GM19240 (cell line): ENCODE data around the gene CPXM2.

Source experiments
- DNase-seq: peaks from one replicate; pipeline ENCODE4 v3.0.0; 2011; ENCODE audit warnings: low spot score; ENCODE audit not compliant: insufficient read length

CPXM2 gene

DNA sequence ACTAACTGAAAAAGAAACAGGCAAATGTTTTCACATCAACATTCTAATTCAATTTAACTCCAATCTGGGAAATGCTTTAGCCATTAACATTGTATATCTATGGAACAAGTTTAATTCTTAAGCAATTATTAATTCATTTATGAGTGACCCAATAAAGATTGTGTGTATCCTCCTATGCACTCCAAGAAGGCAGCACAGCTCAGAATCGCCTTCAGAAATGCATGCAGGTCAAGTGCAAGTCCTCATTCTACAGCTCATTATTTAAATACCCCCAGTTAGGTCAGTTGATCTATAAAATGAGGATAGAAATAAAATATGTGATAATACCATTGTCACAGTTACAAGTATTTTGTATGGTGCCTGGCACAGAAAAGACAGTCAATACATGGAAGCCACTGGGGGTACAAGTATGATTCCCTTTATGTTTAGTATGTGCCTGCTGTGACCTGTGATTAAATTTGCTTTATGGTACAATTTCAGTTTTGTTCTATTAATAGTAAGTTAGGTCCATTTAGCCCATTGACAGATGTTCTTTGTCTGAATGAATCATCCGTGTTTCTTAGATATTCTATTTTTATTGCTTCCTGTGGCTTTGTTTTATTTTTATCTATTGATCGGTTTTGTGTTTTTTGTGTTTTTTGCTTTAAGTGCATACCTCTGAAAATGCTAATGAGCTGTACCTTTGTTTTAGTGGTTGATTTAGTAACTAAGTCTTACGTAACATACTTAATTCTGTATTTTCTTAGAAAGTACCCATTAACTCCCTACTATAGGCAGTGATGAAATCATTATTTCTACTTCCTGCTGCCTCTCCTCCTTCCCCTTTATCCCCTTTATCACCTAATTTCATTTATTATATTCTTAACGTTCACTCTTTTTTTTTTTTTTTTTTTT is 42.8 kb downstream of the CPXM2 start:
- DNase-seq = no peak

GRCh38 chr10:123847686-123848432 is 43.7 kb downstream of the CPXM2 start:
- no peak for DNase-seq

GRCh38 chr10:123843835-123844234 is 47.8 kb downstream of the CPXM2 start:
- no peak for DNase-seq

DNA sequence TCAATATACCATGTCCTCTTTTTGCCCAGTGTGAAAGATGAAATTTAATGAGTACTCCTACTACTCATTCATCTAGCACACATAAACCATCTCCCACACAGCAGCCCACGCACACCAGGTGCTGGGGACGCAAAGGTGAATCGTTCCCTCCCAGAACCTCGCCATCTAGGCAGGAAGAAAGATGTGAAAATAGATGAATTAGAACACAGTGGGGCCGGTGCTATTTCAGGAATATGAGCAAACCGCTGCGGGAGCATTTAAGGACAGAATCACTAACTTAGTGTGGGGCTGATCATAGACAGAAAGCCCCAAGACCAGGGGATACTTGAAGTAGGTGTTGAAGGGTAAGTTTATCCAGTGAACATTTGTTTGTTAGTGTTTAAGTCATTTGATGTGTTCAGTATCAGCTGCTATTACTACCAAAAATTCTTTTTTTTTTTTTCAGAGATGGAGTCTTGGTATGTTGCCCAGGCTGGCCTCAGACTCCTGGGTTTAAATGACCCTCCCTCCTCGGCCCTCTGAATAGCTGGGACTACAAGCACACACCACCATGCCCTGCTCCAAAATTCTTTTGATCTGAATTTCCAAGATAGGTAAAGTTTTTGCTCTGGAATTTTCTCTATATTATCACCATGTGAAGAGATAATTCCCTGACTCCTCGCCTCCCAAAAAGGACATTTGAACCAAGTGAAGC is 48.8 kb downstream of the CPXM2 start:
- no peak for DNase-seq

GRCh38 chr10:123841560-123841959 is 50.0 kb downstream of the CPXM2 start:
- no peak for DNase-seq

- DNase-seq = no peak
Observed at GRCh38 chr10:123841115-123841514, 50.5 kb downstream of the CPXM2 start.

DNA sequence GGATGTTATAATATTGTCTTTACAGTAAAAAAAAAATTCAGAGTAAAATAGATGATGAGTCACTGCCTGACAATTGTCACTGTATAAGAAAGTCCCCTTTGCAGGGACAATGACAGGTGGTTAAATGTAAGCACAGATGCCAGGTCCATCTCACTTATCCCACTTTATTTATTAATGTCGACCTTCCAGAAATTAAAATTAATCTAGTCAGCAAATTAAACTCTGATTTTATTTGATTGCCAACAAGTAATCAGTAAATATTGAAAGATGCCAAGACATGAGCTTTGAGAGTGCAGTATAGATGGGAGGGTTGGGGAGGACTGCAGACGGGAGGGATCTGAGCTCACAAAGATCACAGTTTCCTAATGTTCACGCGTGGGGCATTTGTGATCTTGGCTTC is 50.9 kb downstream of the CPXM2 start:
- no peak for DNase-seq

GRCh38 chr10:123838596-123839310 is 52.9 kb downstream of the CPXM2 start:
- DNase-seq = no peak

DNA sequence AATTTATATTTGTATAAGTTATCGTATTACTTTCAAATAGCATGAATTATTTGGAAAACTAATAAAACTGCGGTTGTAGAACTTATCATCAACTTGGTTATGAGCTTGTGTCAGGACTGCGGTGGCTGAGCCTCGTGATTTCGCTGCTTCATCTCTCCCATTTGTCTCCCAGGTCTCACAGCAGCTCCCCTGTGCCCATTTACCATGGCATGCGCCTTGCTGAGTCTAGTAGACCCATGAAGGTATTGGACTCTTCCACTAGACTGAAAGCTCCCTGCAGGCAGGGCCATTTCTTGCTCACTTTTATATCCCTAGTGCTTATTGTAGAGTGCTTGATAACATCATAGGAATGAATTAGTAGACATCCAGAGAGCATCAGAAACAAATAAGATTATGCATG is 53.9 kb downstream of the CPXM2 start:
- no peak for DNase-seq

DNA sequence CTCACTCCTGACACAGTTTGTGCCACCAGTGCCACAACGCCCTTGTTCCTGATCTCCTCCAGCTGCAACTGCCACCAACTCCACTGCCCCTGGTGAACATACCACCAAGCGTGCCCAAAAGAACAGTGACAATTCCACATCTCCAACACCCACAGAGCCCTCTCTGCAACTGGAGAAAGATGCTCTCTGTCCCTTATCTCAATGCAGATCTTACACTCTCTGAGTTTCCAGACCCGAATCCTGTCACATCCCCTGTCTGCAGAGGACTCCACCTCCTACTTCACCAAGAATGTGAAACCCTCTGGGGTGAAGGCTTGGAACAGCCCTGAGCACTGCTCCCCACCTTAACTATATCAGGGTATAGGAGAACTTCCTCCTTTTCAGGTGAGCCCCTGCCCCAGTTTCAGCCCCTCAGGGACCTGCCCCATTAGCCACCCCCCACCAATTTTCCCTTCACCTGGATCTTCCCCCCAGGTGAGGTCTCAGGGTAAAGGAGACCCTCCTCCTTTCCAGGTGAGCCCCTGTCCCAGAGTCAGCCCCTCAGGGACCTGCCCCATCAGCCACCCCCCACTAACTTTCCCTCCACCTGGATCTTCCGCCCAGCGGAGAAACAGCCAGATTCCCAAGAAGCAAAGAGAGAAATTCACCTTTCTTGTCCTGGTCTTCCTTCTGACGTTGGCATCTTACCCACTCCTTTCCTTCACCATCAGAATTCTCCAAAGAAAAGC is 55.0 kb downstream of the CPXM2 start:
- DNase-seq = no peak

DNA sequence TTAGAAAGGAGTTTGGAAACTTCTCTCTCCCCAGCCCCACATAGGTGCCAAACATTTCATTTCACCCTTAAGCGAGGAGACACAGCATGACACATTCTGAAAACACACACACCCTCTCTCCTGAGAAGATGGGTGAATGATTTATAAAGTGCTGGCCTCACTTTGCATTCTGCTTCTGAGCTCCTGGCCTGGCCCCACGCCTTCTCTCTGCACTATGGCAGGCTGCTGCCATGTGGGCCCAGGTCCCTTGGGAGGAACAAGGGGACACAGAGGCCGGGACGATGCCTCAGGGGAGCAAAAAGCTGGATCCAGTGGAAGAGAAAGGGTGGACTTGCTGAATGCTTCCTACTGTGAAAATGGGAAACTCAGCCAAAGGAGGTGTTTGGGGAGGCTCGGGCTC is 56.0 kb downstream of the CPXM2 start:
- no peak for DNase-seq

DNA sequence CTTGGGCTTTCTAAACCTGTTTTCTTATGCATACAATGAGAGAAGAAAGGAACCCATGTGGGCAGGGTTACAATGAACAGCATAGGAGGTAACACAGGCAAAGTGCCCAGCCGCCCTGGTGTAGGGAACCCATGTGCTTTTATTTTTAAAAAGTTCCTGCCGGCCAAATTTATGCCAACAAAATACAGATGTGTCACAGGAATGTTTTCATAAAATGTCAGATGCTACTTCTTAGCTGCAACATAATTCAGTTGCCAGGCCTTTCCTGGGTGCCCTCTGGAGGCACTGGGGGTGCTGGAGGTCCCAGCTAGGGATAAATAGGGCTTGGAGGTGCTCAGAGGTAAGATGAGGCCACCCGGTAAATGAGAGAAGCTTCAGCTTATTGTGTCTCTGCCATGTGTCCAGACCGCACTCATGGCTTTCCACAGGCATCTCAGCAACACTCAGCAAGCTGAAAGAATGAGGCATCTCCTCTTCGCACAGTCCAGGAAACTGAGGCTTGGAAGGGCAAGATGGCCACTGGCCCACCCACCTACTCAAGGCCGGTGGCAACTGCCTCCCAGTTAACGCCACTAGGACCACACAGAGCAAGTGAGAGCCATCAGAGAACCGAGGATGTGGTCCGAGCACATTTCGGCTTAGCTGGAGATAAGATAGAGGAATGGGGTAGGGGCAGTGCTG is 58.3 kb downstream of the CPXM2 start:
- DNase-seq = no peak

DNA sequence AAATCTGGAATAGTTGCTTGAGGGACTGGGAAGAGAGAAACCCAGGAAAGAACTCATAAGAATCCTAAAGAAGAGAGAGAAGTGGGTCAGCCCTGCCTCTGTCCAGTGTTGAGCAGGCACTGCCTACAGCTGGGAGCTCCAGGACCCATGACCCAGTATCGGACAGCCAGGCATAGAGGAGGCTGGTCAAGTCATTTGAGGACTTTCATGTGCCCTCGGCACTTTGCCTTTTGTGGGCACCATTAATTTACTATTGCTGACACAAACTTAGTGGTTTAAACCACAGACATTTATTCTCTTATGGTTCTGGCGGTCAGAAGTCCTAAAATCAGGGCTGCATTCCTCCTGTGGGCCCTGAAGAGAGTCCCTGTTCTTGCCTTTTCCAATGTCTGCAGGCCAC is 60.3 kb downstream of the CPXM2 start:
- DNase-seq = no peak

- no peak for DNase-seq
Observed at GRCh38 chr10:123821136-123821535, 70.5 kb downstream of the CPXM2 start.

- DNase-seq = no peak
Observed at GRCh38 chr10:123809632-123810031, 82.0 kb downstream of the CPXM2 start.

- DNase-seq = no peak
Observed at GRCh38 chr10:123808906-123809305, 82.7 kb downstream of the CPXM2 start.

DNA sequence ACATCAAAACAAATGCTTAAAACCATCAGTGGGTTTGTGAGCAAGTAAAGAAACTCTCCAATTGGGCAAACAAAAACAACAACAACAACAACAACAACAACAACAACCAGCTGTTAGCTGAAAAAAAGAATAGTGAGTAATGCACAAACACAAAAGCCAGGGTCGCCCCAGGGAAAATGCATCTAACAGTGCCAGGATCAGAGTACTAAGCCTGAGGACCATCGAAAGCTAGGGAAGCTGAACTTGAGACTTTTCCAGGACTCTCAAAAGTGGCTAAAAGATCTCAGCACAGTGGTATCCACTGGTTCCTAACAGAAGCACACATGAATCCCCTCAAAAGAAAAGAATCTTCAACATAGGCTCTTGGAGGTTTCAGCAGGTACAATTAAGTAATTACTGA is 83.3 kb downstream of the CPXM2 start:
- DNase-seq = no peak

DNA sequence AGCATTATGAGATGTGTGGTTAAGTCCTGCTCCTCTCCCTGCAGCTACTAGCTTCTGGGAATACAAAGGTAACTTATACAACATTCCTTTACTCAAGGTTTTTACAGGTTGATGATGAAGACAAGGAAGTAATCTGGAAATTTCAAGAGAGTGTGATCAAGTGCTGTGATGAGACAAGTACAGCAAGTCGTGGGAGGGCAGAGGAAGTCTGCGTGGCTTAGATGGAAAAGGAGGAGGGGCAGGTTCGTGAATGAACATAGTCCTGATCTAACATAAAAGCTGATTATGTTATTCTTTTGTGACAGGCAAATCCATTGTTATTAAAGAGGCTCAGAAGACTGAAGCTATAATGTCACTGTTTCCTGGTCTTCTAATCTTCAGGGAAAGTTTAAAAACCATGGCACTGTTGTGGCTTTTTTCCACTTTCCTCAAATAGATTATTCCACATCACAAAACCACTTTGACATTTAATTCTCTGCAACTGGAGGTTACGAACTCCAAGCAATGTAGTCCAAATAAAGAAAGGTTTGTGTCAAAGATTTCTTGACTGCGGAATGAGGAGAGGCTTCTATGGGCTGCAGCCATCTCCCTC is 84.1 kb downstream of the CPXM2 start:
- DNase-seq = no peak

DNA sequence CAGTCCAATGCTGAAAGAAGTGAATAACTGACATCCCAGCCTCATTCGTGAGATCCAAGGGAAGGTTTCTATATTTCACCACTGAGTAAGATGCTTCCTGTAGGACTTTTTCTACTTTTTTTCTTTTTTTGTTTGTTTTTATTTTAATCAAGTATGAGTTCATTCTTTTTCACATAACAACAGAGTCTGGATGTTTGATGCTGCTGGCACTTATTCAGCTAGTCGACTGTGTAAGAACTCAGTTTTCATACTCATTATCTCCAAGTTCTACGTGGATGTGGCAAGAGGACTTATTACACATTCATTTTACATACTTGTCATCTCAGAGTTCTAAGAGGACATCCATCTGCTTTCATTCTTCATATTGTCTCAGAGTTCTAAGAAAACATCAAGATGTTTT is 86.9 kb downstream of the CPXM2 start:
- no peak for DNase-seq

DNA sequence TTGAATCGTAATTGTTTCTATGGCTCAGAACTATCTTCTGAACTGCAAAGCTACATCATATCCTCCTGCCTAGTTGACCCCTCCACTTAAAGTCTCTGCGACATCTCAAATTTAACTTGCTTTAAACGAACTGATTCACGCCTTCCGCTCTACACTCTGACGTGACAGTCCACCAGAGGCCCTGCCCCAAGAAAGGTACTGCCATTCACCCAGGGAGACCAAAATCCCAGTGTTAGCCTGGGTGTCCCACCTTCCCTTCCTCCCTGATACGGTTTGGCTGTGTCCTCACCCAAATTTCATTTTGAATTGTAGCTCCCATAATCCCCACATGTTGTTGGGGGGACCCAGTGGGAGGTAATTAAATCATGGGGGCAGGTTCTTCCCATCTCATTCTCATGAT is 90.8 kb downstream of the CPXM2 start:
- DNase-seq = no peak
